ENCODE data around the gene CPE.

The CPE gene

DNA sequence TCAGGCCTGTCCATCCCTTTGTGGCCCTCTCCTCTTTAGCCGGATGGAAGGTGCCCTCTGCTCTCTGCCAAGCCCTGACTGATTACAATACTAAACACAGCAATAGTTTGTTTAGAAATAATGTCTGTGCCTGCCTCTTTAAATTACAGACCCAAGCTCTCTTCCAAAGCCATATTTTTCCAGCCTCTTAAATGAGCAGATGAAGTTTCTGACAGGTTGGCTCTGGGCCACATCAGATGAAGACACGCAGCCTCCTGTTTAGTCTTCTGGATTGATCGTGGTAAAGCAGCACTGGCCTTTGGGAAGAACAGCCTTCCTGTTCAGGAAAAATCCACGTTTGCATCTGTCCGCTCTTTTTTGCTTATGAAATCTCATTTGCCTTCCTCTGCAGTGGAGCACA lies 133.6 kb downstream of the CPE start:
- DNase-seq (ENCODE audit: low read depth), result no peak

DNA sequence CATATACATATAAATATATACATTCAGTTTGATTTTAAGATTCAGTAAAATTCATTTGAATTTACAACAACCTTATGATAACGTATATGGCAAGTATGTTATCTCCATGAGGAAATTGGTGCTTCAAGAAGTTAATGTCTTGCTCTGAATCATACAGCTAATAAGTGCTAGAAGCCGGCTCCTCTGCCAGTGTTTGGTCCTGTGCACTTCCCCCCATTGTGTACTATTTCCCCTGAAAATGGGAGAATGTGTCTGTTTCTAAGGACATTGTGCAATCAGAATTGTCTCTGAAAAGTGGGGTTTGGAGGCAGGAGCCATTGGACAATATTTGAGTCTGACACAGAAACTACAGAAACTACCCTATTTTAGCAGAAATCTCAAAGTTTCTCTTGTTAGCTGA lies 135.9 kb downstream of the CPE start:
- DNase-seq (ENCODE audit: low read depth), result no peak

GRCh38 chr4:165515201-165515600 lies 136.4 kb downstream of the CPE start:
- no peak for DNase-seq (ENCODE audit: low read depth)

DNA sequence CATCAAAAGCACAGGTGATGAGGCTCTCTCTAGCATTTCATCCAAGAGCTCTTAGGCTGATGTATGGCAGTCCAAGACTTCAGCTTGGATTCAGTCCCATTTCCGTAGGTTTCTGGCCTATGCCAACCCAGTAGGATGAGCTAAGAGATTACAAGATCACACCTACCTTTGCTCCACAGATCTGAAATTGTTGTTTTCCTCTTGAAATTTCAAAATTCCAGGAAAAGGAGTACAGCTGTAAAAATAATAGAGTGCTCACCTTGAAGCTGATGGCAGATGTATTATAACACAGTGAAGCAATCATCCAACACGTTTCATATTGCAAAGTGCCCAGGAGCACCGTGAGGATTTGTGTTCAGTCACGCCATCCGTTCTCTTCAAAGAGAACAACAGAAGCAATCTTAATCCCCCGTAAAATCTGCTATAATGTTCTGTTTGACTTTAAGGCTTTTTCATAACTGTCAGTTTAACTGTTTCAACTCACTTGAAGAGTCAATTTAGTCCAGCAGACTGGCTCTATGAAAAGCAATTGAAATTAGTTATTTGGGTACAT lies 137.5 kb downstream of the CPE start:
- DNase-seq (ENCODE audit: low read depth), result no peak

DNA sequence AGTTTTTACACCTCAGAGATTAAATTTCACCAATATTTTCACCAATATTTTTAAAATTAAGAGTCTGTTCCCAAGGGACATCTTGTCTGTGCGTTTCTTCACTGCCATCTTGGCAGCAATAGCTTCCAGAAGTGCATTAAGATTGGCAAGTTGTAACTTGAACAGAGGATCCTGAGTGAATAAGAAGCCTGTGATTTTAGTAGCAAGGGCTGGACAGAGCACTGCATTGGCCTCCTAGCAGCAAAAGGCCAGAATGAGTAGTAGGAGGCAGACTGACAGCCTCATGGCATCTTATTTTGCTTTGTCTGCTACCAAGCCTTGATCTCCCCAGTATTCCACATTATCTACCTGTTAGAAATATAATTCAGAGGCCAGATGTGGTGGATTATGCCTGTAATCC lies 138.4 kb downstream of the CPE start:
- DNase-seq (ENCODE audit: low read depth), result no peak

GRCh38 chr4:165518024-165518616 lies 139.3 kb downstream of the CPE start:
- DNase-seq (ENCODE audit: low read depth), result no peak

- DNase-seq (ENCODE audit: low read depth), result no peak
These were observed 139.9 kb downstream of the CPE start for GRCh38 chr4:165518686-165519085.

DNA sequence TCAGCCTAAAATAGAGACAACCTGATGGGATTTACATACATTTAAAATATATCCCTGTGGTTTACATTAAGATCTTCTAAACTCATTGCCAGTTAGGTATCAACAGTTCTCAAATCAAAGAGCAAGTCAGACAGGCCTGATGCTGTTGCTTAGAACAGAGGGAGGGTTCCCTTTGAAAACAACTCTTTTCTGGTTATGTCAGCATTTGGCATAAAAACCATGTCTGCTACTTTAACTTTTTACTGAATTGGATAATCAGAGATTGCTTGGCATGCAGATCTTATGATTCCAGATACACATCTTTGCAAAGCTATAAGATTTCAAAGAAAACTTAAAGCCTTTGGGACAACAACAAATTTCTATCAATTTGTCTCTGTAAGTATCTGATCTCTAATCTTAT lies 140.8 kb downstream of the CPE start:
- no peak for DNase-seq (ENCODE audit: low read depth)

DNA sequence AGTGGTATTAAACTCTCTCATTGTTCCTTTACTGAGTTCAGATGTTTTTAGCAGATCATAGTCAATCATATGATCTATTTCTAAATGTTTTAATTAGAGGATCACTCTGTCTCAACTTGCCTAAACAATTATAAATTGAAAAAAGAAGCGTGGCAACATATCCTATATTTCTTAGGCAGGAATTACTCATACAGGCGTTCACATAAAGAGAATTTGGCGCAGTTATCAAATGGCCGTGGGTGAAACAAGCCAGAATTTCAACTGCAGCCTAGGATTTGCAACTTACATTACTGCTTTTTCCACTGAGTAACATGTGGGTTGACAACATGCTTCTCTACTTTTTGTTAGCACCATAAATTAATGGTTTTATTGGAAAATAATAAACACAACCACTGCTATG lies 141.3 kb downstream of the CPE start:
- DNase-seq (ENCODE audit: low read depth), result no peak

GRCh38 chr4:165522050-165522449 lies 143.2 kb downstream of the CPE start:
- DNase-seq (ENCODE audit: low read depth), result no peak

DNA sequence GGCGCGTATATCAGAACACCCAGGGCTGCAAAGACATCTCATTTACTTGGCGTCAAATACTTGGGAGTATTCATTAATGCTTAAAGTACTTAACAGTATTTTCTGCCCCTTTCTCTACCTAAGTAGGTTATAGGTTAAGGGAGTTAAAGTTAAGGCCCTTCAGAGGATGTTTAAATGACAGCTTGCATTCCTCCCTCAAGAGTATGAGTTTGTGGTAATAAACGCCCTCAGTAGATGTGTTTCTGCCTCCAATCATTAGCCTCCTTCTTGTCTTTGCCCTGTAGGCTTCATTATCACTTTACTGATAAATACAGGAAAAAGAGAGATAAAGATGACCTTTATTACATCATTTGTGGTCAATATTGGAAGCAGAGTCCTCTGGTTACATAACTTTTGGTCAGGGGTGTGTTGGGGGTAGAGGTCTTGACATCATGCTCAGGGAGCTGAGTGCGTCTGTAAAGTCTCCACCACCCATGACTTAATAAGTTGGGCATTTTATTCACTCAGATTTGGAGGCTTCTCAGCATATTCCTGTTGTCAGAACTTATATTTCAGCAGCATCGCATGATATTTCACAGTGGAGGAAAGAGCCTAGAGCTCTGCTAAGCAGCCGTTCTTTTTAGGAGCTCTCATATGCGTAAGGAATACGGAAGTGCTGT lies 145.9 kb downstream of the CPE start:
- no peak for DNase-seq (ENCODE audit: low read depth)

DNA sequence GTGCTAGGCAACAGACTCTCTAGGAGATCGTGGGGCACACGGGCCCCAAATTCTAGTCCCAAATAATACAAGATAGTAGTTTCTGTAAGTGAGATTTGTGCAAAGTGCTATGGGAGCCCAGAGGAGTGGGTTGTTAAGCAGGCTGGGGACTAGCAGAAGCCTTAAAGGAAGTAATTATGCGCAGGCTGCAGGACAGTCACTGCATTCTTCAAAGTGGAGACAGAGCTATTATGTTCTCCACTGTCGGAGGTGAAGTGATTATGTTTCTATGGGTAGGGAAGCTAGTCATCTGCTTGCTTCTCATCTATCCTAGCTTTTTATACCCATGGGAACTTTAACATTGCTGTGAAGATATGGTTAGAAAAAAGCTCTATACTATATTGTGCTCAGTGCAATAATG lies 154.2 kb downstream of the CPE start:
- no peak for DNase-seq (ENCODE audit: low read depth)

DNA sequence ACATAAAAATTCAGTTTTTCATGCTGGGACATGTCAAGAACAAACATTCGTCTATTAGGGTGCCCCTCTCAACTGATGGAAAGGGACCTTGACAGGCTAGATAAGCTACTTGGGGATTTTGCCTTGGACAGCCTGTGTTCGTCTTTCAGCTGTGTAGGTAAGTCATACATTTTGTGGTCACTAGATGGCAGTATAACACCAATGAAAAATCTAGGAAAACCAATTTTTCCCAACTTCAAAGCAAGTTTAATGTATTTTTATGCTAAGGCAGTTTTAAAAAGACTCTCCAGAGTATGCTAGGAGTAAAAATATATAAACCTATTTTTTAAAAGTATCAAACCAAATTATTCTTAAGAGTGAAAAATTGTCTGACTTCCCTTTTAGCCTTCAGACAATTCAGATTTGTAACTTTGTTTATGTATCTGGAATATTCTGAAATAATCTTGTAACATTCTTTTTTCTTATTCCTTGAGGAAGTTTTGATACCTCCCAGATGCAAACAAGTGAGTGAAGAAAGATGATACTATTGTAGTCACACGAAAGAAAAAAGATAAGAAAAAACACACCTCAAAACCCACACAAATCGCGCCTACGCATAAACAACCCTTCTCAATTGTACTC lies 158.3 kb downstream of the CPE start:
- DNase-seq (ENCODE audit: low read depth), result no peak

DNA sequence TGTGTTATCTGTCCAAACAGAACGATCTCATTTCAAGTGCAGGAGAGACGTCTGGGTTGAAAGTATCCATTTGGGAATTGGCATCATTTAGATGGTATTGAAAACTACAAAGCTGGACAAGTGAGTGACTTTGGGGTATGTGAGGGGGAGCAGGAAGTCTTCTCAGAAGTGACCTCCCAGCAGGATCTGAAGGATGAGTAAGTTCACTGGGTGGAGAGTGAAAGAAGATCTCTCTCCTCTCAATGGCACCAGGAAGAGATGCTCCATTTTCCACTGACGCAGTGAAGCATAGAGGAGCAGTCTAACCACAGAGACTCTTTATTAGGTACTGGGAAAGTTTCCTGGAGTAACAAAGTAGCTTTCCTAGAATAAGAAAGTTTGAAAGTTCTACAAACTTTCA lies 161.0 kb downstream of the CPE start:
- no peak for DNase-seq (ENCODE audit: low read depth)

DNA sequence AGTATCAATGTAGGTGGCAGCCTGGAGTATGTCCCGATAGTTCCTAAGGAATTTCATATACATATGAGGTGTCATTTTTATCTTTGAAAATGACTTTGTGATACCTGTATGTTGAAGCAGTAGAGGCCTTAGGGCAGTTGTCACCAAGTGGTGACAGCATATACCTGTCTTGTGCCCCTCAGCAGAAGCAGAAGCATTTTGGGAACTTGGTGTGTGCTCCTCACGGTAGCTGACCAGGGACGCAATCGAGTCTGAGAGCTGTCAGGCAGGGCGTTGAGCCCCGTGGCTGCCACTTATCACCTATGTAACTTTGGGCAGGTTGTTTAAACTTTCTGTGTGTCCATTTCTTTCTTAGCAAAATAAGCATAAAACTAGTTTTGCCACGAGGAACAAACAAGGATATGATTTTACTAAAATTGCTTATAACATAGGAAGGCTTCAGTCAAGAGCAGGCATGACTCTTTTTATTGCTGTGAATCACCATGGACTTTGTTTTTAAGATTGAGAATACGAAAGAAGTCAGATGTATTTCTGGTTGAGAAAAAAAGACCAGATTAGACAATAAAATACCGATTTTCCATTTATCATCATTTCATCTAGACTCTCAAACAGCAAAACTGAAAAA lies 161.5 kb downstream of the CPE start:
- no peak for DNase-seq (ENCODE audit: low read depth)

GRCh38 chr4:165541851-165542459 lies 163.1 kb downstream of the CPE start:
- DNase-seq (ENCODE audit: low read depth), result no peak

DNA sequence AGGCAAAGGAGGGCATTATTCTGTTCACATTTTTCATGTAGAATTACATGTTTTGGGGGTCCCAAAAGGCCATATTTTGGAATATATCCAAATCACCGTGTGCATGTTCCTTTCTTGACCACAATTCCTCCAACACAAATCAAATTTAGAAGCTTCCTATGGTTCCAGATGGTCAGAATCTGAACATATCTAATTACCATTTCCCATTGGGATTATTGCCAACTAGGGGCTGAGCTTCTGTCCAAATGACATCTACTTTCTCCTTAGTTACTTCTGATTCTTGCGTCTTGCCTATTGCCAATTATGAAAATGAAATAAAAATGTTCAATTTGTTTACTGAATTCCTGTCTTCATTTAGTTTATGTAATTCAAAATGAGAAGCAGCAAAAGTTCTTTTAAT lies 163.7 kb downstream of the CPE start:
- no peak for DNase-seq (ENCODE audit: low read depth)
